GF-D8 (cell line): Measurements from ENCODE around the gene TNFRSF6B.
"Not testable (repeated sequence)": the region's sequence is repeated elsewhere in the genome, so short reads cannot be mapped to it uniquely, and the experiment has no call there.

Source experiments
- DNase-seq: peaks from one replicate; lab custom pipeline; 2025; lab: John Stamatoyannopoulos, UW

Gene TNFRSF6B

DNA sequence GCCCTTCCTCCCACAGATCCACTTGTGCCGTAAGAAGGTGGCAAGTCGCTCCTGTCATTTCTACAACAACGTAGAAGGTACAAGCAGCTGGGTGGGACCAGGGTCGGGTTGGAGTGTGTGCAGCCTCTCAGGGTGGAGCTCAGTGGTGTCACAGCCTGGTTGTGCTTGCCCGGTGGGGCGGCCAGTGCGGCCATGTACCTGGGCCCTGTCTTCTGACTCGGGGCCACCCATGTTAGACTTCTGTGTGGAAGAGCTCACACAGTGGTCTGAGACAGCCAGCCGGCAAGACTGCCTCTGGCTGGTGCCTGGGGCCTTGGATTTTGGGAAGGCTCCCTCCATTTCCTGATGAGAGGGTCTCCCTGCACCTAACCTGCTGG, 33.7 kb upstream of the TNFRSF6B start:
- no peak for DNase-seq

GRCh38 chr20:63663332-63664066, 33.0 kb upstream of the TNFRSF6B start:
- no peak for DNase-seq

GRCh38 chr20:63664143-63664851, 32.2 kb upstream of the TNFRSF6B start:
- DNase-seq = no peak

DNA sequence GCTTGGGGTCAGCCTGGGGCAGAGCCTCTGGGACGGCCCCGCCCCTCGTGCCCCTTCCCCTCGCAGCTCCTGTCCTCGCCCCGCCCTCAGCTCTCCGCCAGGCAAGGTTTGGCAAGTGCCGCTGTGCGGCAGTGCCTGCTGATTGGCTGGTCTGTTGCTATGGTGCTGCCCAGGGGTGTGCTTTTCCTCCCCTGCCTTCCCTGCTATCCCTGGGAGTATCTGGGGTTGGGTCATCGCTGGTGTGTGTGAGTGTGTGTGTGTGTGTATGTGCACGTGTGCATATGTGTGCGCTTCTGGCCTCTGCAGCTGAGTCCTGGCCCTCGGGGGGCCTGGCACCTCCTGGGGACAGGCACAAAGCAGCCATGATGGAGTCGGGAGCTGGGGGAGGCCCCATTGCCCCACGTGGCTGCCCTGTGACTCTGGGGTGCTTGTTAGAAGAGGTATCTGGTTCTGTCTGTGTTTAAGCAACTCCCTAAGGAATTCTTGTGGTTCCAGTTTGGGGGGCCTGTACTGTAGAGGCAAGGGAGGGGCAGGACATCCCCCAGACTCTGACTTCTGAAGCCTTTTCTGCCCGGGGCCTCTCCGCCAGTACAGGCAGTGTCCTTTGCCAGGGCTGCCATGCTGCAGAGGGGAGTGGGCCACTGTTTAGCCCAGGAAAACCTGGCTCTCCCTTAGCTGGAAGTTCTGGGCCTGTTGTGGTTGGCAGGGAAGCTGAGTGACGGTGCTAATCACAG, 31.4 kb upstream of the TNFRSF6B start:
- no peak for DNase-seq

- no peak for DNase-seq
Measured at GRCh38 chr20:63665708-63666107, 30.7 kb upstream of the TNFRSF6B start.

GRCh38 chr20:63667858-63668257, 28.6 kb upstream of the TNFRSF6B start:
- DNase-seq = no peak

DNA sequence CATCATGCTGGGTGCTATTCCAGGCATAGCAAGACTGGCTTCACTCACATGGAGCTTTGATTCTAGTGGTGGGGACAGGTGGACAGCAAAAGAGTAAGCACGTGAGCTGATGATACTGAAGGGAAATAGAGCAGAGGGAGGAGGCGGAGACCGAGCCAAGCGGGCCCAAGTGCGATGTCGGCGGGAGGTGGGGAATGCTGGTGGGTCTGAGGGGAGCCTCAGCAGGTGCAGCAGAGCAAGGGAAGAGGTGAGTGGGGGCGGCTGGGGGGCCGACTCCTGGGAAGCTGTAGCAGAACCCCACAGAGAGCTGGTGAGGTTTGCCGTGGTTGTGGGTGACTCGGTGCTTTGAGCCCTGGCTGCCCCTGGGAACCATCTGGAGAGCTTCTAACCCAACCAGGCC, 28.1 kb upstream of the TNFRSF6B start:
- no peak for DNase-seq

- not testable (repeated sequence) for DNase-seq
Measured at GRCh38 chr20:63671695-63672094, 24.8 kb upstream of the TNFRSF6B start.

DNA sequence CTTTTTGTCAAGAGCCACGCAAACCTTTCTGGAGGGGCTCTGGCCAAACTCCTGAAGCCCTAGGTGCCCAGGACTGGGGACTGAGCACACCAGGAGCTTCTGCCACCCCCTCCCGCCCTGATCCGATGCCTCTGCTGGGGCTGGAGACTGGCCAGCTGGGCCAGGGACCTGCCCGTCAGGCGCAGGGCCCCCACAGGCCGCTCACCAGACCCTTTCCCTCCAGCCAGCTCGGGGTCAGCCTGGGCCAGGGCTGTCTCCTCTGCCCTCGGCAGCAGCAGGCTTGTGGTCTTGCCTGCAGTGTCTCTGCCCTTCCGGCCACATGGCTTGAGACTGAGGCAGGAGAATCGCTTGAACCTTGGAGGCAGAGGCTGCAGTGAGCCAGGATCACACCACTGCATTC, 23.8 kb upstream of the TNFRSF6B start:
- no peak for DNase-seq

- DNase-seq = no peak
Measured at GRCh38 chr20:63673951-63674350, 22.5 kb upstream of the TNFRSF6B start.

GRCh38 chr20:63675681-63676368, 20.6 kb upstream of the TNFRSF6B start:
- no peak for DNase-seq

DNA sequence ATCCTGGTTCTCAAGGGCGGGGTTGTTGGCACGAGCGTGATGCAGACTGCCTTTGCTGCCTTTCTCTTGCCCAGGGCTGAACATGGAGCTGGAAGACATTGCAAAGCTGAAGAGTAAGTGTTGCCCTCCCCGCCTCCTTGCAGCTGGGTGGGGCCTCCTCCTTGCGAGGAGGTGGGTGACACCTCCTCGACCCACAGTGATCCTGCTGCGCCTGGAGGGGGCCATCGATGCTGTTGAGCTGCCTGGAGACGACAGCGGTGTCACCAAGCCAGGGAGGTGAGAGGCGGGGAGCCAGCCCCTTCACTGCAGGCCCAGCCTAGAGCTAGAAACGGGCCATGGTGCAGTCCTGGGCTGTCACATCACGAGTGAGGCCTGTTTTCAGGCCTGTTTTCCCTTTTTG, 18.4 kb upstream of the TNFRSF6B start:
- DNase-seq = no peak

GRCh38 chr20:63678667-63679465, 17.6 kb upstream of the TNFRSF6B start:
- DNase-seq = no peak

DNA sequence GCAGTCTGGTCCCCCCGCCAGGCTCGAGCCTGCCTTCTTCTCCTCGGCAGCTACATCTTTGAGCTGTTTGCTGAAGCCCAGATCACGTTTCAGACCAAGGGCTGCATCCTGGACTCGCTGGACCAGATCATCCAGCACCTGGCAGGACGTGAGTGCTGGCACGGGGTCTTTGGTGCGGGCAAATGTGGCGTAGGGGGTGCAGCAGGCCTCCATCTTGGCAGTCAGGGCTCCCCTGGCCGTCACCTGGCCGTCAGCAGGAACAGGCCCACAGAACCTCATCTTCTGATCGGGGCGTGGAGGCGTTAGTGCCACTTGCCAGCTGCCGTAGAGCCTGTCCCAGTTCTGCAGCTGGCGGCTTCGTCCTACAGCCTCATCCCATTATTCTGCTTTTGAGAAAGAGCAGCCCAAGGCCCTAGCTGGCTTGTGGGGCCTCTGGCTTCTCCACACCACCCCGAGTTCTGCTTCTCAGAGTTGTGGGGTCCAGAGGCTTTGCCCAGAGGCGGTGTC, 16.6 kb upstream of the TNFRSF6B start:
- DNase-seq = no peak

DNA sequence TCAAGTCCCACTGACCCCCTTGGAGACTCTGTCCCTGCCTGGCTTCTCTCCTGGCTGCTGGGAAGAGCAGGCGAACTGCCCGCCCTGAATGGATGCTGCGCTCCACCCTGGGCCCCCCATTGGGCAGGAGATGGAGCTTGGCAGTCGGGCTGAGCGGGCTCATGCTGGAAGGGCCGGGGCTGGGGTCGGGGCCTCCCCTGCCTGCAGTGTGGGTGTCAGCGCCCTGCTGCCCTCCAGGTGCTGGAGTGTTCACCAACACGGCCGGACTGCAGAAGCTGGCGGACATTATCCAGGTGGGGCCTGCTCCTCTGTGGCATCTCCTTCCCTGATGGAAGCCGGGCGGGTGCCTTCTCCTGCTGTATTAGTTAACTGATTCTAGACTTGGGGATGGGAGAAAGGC, 16.0 kb upstream of the TNFRSF6B start:
- DNase-seq = no peak

DNA sequence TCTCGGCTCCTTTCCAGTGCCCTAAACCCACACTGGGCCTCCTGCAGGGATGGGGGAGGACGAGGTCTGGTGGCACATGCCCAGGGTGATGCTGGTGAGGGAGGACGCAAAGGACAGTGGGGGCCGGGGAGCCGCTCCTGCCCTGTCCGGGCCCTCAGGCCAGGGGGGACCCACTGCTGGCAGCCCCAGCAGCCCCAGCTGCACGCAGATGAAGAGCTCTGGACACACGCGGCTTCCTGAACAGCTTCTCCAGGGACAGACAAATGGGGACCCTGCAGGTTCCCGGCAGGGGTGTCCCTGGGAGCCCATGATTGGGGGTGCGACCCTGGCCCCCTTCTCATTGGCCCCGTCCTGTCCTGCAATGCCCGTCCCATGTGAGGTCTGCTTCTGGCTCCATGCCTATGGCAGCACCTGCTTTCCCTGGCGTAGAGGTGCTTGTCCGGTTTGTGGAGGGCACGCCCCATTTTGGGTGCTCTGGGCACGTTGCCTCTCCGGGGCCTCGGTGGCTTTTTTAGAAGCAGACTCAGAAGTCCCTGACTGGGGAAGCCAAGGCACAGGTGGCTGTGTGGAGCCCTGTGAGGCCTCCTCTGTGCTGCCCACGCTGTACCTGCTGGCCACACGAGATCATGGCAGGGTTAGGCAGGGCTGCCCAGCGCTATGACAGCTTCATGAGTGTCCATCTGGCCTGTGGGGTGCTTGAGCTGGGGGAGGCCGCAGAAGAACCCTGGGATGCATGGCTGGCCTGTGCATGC, 15.4 kb upstream of the TNFRSF6B start:
- no peak for DNase-seq

DNA sequence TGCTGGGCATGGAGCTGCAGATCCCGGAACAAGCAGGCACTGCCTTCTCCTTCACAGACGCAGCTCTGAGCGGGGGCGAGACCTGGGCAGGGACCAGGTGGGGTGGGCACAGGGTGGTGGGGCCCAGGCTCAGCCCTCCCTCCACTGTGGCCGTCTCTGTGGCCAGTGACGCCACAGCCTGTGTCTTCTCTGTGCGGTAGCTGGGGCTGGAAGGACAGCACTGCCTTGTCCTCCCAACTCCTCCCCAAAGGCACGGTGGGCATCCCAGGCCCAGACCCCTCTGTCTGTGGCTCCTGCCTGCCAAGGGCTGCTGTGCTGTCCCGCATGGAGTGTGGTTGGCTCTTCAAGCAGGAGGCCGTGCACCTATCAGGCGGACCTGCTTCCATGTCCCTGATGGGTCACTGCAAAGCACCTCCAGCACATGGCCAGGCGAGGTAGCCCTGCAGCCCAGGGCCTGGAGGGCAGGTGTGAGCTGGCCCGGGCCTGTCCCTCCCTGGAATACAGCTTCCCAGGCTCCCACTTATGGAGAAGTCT, 14.8 kb upstream of the TNFRSF6B start:
- DNase-seq = no peak

DNA sequence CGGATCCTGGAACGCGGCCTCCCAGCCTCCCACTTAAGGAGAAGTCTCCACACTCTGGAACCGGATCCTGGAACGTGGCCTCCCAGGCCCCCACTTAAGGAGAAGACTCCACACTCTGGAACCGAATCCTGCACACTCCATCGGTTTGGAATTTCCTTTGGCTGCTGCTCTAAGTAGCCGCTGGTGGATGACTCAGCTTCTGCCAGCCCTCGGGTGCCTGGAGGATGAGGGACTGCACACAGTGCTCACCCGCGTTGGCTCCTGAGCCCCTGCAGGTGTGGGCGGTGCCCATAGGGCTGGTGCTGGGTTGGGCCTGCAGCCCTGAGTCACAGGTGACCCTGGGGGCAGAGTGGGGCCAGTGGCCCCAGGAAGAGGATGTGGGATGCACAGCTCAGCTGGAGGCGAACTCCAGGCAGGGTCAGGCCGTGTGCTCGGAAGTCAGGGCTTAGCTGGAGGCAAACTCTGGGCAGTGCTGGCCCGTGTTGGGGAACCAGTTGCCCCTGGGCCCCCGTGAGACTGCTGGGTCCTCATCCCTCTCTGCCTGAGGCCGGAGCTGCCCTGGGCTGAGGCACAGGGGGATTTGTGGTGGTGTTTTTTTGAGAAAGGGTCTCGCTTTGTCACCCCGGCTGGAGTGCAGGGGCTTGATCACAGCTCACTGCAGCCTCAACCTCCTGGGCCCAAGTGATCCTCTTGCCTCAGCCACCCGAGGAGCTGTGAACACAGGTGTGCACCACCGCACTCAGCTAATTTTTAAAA, 13.9 kb upstream of the TNFRSF6B start:
- DNase-seq = no peak

DNA sequence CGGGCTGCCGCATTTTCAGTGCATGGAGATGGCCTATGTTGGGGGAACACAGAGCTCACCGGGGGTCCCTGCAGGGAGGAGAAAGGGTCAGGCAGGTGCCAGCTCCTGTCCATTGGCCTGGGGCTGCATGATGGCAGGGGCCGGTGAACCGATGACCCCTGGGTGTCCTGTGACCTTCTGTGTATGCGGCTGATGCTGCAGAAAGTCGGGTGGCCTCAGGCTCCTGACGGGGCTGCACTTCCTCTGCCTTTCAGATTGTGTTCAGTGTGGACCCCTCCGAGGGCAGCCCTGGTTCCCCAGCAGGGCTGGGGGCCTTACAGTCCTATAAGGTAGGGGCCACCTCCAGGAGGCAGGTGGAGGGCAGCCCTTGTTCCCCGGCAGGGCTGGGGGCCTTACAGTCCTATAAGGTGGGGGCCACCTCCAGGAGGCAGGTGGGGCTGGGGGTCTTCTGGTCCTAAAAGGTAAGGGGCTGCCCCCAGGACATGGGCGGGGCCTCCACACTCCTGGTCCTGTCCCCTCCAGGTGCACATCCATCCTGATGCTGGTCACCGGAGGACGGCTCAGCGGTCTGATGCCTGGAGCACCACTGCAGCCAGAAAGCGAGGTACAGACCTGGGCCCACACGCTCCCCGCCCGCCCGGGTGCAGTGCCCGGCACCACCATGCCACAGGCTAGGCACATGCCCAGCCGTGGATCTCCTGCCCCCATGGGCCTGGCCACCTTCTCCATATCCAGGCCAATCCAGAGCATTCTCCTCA, 11.0 kb upstream of the TNFRSF6B start:
- no peak for DNase-seq
